RWPE2 (cell line): ENCODE measurements around the gene MATN4.

ENCODE experiments used
- ATAC-seq: fragments of 200-7000 bp; cut with Tn5 transposase; 3 replicates; pipeline ENCODE4 v1.9.1; 2021; ENCODE audit warnings: low read depth
- DNase-seq: peaks from one replicate; pipeline ENCODE4 v3.0.0-alpha.2; 2020; ENCODE audit warnings: low spot score
- H3K27ac ChIP-seq: fragments of 450-650 bp; 2 replicates; pipeline ENCODE4 v1.5.1; 2017; ENCODE audit warnings: mild to moderate bottlenecking; ENCODE audit not compliant: poor library complexity, severe bottlenecking
- H3K27me3 ChIP-seq: fragments of 250-450 bp; sonication (Bioruptor Pico); 2 replicates; pipeline ENCODE4 v1.5.1; 2021; ENCODE audit warnings: mild to moderate bottlenecking, moderate library complexity; ENCODE audit not compliant: insufficient read depth, poor library complexity, severe bottlenecking
- H3K36me3 ChIP-seq: fragments of 250-450 bp; sonication (Bioruptor Pico); 2 replicates; pipeline ENCODE4 v1.5.1; 2020; ENCODE audit warnings: low read depth, mild to moderate bottlenecking, moderate library complexity
- H3K4me1 ChIP-seq: fragments of 250-450 bp; sonication (Bioruptor Pico); 2 replicates; pipeline ENCODE4 v1.5.1; 2021; ENCODE audit warnings: mild to moderate bottlenecking, moderate library complexity; ENCODE audit not compliant: insufficient read depth, poor library complexity, severe bottlenecking
- H3K4me3 ChIP-seq: fragments of 250-450 bp; sonication (Bioruptor Pico); 2 replicates; pipeline ENCODE4 v1.5.1; 2021; ENCODE audit warnings: mild to moderate bottlenecking, moderate library complexity; ENCODE audit not compliant: severe bottlenecking
- H3K9me3 ChIP-seq: fragments of 250-450 bp; sonication (Bioruptor Pico); 2 replicates; pipeline ENCODE4 v1.5.1; 2021; ENCODE audit warnings: mild to moderate bottlenecking, moderate library complexity; ENCODE audit not compliant: severe bottlenecking
- CTCF ChIP-seq: fragments of 450-650 bp; IDR thresholded peaks from one replicate; pipeline ENCODE4 v1.5.1; 2017; ENCODE audit warnings: mild to moderate bottlenecking, moderate library complexity; ENCODE audit not compliant: poor library complexity, severe bottlenecking

The MATN4 gene

GRCh38 chr20:45251884-45252560 lies 56.1 kb downstream of the MATN4 start:
- Histone ChIP-seq H3K27me3 (peaks cover 8% of the 10 kb centered on the region), H3K4me1 (peaks cover 25% of the 10 kb centered on the region), H3K27ac (no peak overlapping the region), H3K4me3 (no peak overlapping the region), H3K36me3 (no peaks in the 10 kb centered on the region), H3K9me3 (no peaks in the 10 kb centered on the region)
- DNase-seq = no peak
- no peak for ATAC-seq
- TF ChIP-seq CTCF = no peak

DNA sequence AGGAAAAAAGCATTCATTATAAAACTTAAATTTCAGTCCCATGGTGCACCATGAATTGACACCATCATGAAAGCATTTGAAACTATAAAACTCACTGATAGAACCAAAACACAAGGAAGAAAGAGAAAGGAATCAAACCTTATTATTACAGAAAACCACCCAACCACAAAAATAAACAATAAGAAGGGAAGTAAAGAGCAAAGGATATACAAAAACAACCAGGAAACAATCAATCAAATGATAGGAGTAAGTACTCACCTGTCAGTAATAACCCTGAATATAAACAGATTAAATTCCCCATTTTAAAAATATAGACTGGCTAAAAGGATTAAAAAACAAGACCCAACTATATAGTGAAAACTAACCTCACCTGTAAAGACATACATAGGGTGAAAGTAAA lies 59.5 kb downstream of the MATN4 start:
- ATAC-seq = no peak
- TF ChIP-seq CTCF = no peak
- H3K9me3 ChIP-seq = no peaks in the 10 kb centered on the region
- DNase-seq = no peak
- peaks cover 12% of the 10 kb centered on the region for H3K27me3 ChIP-seq
- no peak overlapping the region for H3K27ac ChIP-seq
- no peak overlapping the region for H3K4me3 ChIP-seq
- H3K4me1 ChIP-seq = peaks cover 5% of the 10 kb centered on the region
- no peaks in the 10 kb centered on the region for H3K36me3 ChIP-seq

- TF ChIP-seq CTCF = no peak
- no peak for DNase-seq
- no peaks in the 10 kb centered on the region for H3K36me3 ChIP-seq
- no peak for ATAC-seq
- H3K9me3 ChIP-seq = no peaks in the 10 kb centered on the region
- H3K27me3 ChIP-seq = peaks cover 19% of the 10 kb centered on the region
- no peaks in the 10 kb centered on the region for H3K4me1 ChIP-seq
- no peak overlapping the region for H3K4me3 ChIP-seq
- H3K27ac ChIP-seq = no peak overlapping the region
These were observed 60.2 kb downstream of the MATN4 start for GRCh38 chr20:45247865-45248264.

DNA sequence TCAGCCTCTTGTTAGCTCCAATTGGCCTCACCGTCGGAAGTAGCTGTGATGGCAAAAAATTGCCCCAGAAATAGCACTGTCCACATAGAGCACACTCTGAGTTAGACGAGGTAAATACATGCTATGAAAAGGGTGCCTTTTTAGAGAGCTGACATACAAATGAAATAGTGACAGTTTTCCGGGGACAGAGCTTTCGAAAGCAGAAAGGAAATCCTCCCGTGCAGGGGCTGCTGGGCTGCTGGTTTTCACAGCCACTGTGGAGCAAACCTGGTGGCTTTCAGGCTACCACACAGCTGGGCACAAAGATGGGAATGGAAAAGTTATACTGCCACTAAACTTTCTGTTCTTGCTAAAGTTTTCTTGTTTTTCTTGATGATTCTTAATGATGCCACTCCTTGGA lies 62.0 kb downstream of the MATN4 start:
- H3K27me3 ChIP-seq = peaks cover 30% of the 10 kb centered on the region
- H3K27ac ChIP-seq = no peak overlapping the region
- DNase-seq (no peak), ATAC-seq (no peak)
- H3K4me1 ChIP-seq = no peaks in the 10 kb centered on the region
- no peaks in the 10 kb centered on the region for H3K36me3 ChIP-seq
- no peaks in the 10 kb centered on the region for H3K9me3 ChIP-seq
- no peak overlapping the region for H3K4me3 ChIP-seq
- no peak for TF ChIP-seq CTCF
